Activated T-cell treated with anti-CD3 and anti-CD28 coated beads, Interleukin-2, amount 50 U/mL, for 24 hours (primary cell): ENCODE measurements around the gene CCNJ.

Source experiments
- DNase-seq: peaks from one replicate; pipeline ENCODE4 v3.0.0-alpha.2; 2020
- H3K27ac Mint-ChIP-seq: 2 replicates; pipeline ENCODE4 v1.8.0; 2020; ENCODE audit warnings: mild to moderate bottlenecking, mixed read lengths
- H3K27me3 Mint-ChIP-seq: 2 replicates; pipeline ENCODE4 v1.8.0; 2020; ENCODE audit warnings: mixed read lengths
- H3K36me3 Mint-ChIP-seq: 2 replicates; pipeline ENCODE4 v1.8.0; 2020; ENCODE audit warnings: low read depth, mixed read lengths
- H3K4me1 Mint-ChIP-seq: 2 replicates; pipeline ENCODE4 v1.8.0; 2020; ENCODE audit warnings: low read depth, mixed read lengths
- H3K4me3 Mint-ChIP-seq: 2 replicates; pipeline ENCODE4 v1.8.0; 2020; ENCODE audit warnings: mild to moderate bottlenecking, moderate library complexity, mixed read lengths
- H3K9me3 Mint-ChIP-seq: 2 replicates; pipeline ENCODE4 v1.8.0; 2020; ENCODE audit warnings: mixed read lengths

CCNJ gene

DNA sequence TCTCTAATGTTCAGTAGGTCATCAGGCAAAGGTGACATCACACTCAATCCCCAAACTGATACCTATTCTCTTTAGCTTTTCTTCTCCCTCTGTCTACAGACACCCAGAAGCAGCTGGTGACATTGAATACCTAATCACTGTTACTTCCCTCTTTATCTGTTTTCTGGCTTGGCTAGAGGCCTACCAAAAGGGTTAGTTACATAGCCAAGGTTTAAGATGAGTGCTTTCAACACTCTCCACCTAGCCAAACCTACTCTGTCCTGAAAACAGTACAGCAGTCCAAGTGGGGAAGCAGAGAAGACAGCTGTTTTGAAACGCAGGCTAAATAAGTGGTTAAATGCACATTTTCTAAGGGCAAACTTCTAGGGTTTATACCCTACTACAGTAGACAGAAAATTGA lies 39.4 kb downstream of the CCNJ start:
- H3K9me3 Mint-ChIP-seq, result no peaks in the 10 kb centered on the region
- H3K27ac Mint-ChIP-seq, result no peak overlapping the region
- no peaks in the 10 kb centered on the region for H3K4me1 Mint-ChIP-seq
- DNase-seq, result no peak
- H3K4me3 Mint-ChIP-seq, result no peak overlapping the region
- H3K36me3 Mint-ChIP-seq, result peaks cover 18% of the 10 kb centered on the region
- H3K27me3 Mint-ChIP-seq, result no peaks in the 10 kb centered on the region

- no peak for DNase-seq
- Mint-ChIP-seq H3K4me3 (peak overlapping the region; percentile 89), H3K27ac (no peak overlapping the region), H3K36me3 (peaks cover 27% of the 10 kb centered on the region), H3K9me3 (peaks cover 3% of the 10 kb centered on the region), H3K4me1 (peaks cover 16% of the 10 kb centered on the region), H3K27me3 (peaks cover 21% of the 10 kb centered on the region)
Measured at GRCh38 chr10:96089116-96089515, 45.7 kb downstream of the CCNJ start.

DNA sequence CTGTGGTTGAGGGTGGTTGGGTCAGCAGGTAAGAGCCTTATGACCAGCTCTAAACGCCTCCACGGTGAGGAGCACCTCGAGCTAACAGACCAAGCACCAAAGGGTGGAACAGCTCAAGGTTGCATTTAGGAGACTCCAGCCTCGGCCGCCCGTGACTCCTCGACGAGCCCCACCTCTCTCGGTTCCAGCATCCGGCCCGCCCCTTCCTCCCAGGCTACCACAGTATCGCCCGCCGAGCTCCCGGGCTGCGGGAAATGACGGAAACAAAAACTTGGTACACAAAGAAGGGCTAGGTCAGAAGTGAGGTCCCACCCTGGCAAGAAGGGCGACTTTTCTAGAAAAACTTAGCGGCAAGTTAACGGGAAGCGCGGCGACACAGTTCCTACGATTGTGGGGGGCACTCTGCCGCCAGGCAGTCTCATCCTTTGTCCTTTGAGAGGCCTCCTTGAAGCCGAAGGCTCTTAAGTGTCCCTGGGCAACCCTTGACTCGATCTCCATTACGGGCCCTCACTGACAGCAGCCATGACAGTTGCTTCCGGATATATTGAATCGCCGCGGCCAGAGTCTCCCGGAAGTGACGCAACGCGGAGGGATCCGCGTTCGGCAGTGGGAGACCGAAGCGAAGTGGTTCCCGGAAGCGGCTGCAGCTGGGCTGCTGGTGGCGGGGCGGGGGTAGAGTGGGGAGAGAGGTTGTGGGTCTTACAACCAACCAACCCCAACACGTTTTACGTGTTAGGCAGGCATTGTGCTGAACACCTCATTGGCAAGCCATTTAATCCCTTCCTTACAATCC lies 46.5 kb downstream of the CCNJ start:
- Mint-ChIP-seq H3K4me3 (peak overlapping the region; percentile 89), H3K36me3 (peaks cover 25% of the 10 kb centered on the region), H3K27me3 (peaks cover 27% of the 10 kb centered on the region), H3K4me1 (peaks cover 16% of the 10 kb centered on the region), H3K27ac (peak overlapping the region; percentile 99), H3K9me3 (peaks cover 3% of the 10 kb centered on the region)
- peak; percentile 94 for DNase-seq

DNA sequence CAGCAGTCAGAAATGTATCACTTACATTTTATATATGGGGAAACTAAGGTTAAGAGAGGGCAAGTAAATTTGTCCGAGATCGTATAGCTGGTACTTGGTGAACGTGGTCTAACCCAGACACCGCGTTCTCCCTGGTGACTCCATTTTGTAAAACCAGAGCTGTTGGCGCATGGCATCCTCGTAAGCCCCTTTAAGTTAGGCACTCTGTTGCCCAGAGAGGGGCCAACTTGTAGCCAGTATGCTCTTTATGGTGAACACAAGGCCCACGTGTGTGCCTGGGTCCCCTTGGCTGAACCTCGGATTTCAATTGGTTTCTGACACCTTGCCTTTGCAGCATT lies 47.0 kb downstream of the CCNJ start:
- Mint-ChIP-seq H3K36me3 (peaks cover 25% of the 10 kb centered on the region), H3K4me3 (peak overlapping the region; percentile 89), H3K9me3 (peaks cover 3% of the 10 kb centered on the region), H3K4me1 (peaks cover 16% of the 10 kb centered on the region), H3K27ac (peak overlapping the region; percentile 99), H3K27me3 (peaks cover 32% of the 10 kb centered on the region)
- no peak for DNase-seq

- no peak overlapping the region for H3K4me3 Mint-ChIP-seq
- H3K27ac Mint-ChIP-seq, result no peak overlapping the region
- peaks cover 14% of the 10 kb centered on the region for H3K36me3 Mint-ChIP-seq
- peaks cover 16% of the 10 kb centered on the region for H3K4me1 Mint-ChIP-seq
- no peak for DNase-seq
- peaks cover 57% of the 10 kb centered on the region for H3K27me3 Mint-ChIP-seq
- H3K9me3 Mint-ChIP-seq, result peaks cover 5% of the 10 kb centered on the region
Measured at GRCh38 chr10:96092999-96093767, 49.8 kb downstream of the CCNJ start.

GRCh38 chr10:96093948-96094347 lies 50.6 kb downstream of the CCNJ start:
- Mint-ChIP-seq H3K36me3 (peaks cover 12% of the 10 kb centered on the region), H3K27me3 (peaks cover 61% of the 10 kb centered on the region), H3K4me1 (peaks cover 16% of the 10 kb centered on the region), H3K9me3 (peaks cover 5% of the 10 kb centered on the region), H3K4me3 (no peak overlapping the region), H3K27ac (no peak overlapping the region)
- no peak for DNase-seq

DNA sequence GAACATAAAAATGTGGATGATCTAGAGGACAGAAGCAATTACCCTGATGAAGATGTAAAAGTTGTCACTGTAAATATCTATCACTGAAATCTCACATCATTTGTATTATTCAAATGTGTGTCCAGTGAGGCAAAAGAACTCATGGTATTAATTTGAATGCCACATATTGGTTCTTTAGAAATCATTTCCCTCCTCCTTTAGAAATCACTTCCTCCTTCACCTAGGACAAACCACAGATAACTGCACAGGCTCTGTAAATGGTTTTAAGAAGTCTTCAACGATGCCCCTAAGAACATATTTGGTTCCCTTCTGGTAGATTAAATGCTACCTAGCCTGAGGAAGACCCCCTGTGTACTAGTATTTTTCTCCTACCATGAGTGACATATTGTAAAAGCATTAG lies 53.6 kb downstream of the CCNJ start:
- Mint-ChIP-seq H3K9me3 (peaks cover 2% of the 10 kb centered on the region), H3K4me1 (no peaks in the 10 kb centered on the region), H3K27me3 (peaks cover 87% of the 10 kb centered on the region), H3K4me3 (no peak overlapping the region), H3K36me3 (no peaks in the 10 kb centered on the region), H3K27ac (no peak overlapping the region)
- no peak for DNase-seq

DNA sequence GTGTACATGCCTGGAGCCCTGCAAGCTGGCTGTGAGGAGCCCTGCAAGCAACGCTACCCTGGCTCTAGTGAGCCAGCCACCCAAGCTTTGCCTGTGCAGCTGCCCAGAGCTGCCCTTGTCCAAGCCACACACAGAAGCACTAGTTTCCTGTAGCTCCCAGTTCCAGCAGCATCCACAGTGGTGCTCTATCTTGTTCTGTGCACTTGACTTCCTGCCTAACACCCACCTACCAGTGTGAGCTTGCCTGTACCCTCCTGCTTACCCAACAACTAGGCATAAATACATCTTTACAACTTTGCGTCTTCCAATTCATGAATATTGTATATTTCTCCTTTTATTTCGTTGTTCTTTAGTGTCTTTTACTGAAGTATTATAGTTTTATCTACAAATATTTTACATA lies 54.5 kb downstream of the CCNJ start:
- no peak overlapping the region for H3K27ac Mint-ChIP-seq
- H3K4me1 Mint-ChIP-seq, result no peaks in the 10 kb centered on the region
- H3K4me3 Mint-ChIP-seq, result no peak overlapping the region
- H3K36me3 Mint-ChIP-seq, result no peaks in the 10 kb centered on the region
- H3K9me3 Mint-ChIP-seq, result peaks cover 2% of the 10 kb centered on the region
- H3K27me3 Mint-ChIP-seq, result peaks cover 84% of the 10 kb centered on the region
- no peak for DNase-seq

DNA sequence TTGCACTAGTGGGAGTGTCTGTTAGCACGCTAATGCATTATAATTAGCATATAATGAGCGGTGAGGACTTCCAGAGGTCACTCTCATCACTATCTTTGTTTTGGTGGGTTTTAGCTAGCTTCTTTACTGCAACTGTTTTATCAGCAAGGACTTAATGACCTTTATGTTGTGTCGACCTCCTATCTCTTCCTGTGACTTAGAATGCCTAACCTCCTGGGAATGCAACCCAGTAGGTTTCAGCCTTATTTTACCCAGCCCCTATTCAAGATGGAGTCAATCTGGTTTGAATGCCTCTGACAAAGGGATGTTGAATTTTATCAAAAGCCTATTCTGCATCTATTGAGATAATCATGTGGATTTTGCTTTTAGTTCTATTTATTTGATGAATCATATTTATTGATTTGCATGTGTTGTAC lies 64.2 kb downstream of the CCNJ start:
- Mint-ChIP-seq H3K27ac (no peak overlapping the region), H3K9me3 (peaks cover 6% of the 10 kb centered on the region), H3K4me1 (no peaks in the 10 kb centered on the region), H3K4me3 (no peak overlapping the region), H3K36me3 (no peaks in the 10 kb centered on the region), H3K27me3 (peaks cover 76% of the 10 kb centered on the region)
- no peak for DNase-seq
